H4 (cell line): ENCODE results near the gene PTPRN2. TPM values are rescaled to one million over a fixed set of nuclear protein-coding genes. Genes with fewer than 3 reads are reported as not detected.
"Not testable (repeated sequence)": the region's sequence is repeated elsewhere in the genome, so short reads cannot be mapped to it uniquely, and the experiment has no call there.

ENCODE experiments used
- DNase-seq: peaks from one replicate; pipeline ENCODE4 v3.0.0-alpha.2; 2015; ENCODE audit warnings: low spot score
- total RNA-seq: library from RNA; depleted of rRNA; stranded (reverse); fragments of >200 nt; shearing (Covaris generic); gene quantifications from 2 replicates; pipeline ENCODE4 v1.2.3, GENCODE V29; 2014

PTPRN2 gene
- total RNA-seq, 1 experiment from 2014 or later, result 0.97 TPM

GRCh38 chr7:157850481-157851444, 736.9 kb downstream of the PTPRN2 start:
- DNase-seq, result no peak

DNA sequence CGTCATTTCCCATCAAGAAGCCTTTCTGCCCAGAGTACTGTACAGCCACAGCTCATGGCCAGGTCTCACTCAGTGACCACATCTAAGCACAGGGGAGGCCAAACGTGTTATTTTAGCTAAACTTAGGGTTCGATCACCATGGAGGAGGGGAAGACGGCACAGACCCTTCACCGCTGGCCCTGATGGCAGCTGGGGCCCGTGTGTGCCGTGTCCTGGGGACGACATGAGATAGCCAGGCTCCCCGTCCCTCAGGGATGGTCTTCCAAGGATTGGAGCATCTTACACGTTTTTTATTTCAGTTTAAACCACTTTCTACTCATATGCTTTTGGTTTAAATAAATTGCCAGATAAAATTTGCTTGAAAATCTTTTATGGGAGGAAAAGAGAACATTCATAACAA, 737.9 kb downstream of the PTPRN2 start:
- DNase-seq, result no peak

DNA sequence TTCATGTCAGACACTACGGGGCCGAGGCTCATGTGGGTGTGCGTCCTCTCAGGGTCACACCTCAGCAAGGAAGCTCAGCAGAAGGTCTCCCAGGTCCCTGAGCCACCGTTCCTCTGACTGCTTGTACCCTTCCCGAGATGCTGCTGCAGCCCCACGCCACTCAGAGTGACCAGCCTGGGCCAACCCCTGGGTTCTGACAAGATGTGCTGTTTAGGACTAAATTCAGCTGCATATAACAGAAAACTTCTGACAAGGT, 738.4 kb downstream of the PTPRN2 start:
- DNase-seq, result no peak

GRCh38 chr7:157848508-157849340, 738.9 kb downstream of the PTPRN2 start:
- DNase-seq, result no peak

DNA sequence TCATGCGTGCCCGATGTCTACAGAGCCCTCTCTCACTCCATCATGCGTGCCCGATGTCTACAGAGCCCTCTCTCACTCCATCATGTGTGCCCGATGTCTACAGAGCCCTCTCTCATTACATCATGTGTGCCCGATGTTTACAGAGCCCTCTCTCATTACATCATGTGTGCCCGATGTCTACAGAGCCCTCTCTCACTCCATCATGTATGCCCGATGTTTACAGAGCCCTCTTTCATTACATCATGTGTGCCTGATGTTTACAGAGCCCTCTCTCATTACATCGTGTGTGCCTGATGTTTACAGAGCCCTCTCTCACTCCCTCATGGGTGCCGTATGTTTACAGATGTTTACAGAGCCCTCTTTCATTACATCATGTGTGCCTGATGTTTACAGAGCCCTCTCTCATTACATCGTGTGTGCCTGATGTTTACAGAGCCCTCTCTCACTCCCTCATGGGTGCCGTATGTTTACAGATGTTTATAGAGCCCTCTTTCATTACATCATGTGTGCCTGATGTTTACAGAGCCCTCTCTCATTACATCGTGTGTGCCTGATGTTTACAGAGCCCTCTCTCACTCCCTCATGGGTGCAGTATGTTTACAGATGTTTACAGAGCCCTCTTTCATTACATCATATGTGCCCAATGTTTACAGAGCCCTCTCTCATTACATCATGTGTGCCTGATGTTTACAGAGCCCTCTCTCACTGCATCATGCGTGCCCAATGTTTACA, 739.7 kb downstream of the PTPRN2 start:
- DNase-seq, result not testable (repeated sequence)

DNA sequence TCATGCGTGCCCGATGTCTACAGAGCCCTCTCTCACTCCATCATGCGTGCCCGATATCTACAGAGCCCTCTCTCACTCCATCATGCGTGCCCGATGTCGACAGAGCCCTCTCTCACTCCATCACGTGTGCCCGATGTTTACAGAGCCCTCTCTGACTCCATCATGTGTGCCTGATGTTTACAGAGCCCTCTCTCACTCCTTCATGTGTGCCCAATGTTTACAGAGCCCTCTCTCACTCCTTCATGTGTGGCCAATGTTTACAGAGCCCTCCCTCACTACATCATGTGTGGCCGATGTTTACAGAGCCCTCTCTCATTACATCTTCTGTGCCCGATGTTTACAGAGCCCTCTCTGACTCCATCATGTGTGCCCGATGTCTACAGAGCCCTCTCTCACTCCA, 740.9 kb downstream of the PTPRN2 start:
- DNase-seq, result not testable (repeated sequence)

GRCh38 chr7:157846271-157846670, 741.4 kb downstream of the PTPRN2 start:
- no peak for DNase-seq

GRCh38 chr7:157845203-157845835, 742.3 kb downstream of the PTPRN2 start:
- DNase-seq, result no peak

GRCh38 chr7:157844611-157845010, 743.0 kb downstream of the PTPRN2 start:
- DNase-seq, result no peak

DNA sequence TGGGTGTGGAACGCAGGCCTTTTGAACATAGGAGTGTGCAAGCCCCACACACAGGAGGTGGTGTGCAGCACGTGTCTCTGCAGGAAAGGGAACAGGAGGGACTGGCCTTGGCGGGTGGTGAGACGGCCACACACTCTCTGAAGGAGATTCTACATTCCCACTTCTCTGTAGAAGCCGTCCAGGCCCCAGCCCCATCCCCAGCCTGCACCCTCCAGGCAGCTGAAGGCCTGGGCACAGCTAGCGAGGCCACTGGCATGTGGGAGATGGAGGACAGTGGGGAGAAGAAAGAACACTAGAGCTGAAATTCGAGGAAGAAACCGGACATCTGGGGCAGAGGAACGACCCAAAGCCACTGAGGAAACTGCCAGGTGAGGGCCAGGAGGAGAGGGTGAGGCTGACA, 743.5 kb downstream of the PTPRN2 start:
- DNase-seq, result no peak

DNA sequence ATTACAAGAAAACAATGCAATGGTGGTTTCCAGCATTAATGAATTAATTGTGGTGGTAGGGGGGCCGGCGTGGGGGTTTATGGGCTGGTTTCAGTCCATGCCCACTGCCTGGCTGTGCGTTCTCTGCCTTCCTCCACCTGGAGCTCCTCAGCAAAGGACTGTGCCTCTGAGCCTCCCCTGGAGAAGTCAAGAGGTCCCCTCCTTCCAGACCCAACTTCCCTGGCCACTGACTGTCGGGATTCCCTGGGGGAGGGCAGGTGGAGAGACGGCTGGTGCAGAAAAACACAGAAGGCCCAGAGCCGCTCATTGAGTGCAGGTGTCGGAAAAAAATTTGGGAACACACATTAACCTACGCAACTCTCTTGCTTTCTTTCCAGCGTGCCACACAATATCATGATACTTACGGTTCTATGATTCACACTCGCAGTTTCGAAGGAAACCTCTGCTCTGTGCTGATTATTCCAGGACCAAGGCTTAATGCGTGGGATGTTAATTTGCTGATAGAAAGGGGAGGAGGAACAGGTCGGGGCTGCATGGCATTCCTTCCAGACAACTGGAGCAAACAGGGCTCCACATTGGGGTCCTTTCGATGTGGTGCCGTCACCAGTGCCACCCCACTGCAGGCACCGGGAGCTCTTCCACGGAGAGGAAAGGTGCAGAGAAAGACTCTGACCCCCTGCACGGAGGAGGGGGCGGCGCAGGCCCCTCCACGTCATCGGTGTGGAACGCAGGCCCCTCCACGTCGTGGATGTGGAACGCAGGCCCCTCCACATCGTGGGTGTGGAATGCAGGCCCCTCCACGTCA, 744.1 kb downstream of the PTPRN2 start:
- DNase-seq, result no peak

DNA sequence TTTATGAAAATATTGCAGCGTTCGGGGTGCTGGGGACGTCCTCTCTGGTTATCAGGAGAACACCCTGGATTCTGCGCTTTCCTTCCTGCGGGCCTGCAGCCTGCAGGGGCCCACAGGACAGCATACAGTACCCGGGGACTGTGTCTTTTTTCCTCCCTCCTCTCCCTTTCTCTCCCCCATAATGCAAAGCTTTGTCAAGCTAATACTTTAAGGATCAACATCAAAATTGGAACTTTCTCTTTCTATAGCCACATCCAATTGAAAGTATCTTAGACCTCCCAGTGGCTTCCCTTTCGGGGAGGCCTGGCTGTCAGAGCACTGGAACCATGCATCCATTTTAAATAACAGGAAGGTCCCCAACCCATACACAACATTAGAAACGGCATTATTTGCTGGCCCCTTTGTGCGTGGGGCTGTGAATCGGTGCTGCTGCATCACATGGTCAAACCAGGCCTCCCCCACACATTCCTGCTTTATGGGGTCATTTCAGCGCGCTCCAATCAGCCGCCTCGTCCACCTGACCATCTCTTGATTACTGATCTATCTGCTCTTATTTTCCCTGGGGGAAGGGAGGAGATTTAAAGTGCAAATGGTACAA, 745.8 kb downstream of the PTPRN2 start:
- no peak for DNase-seq

DNA sequence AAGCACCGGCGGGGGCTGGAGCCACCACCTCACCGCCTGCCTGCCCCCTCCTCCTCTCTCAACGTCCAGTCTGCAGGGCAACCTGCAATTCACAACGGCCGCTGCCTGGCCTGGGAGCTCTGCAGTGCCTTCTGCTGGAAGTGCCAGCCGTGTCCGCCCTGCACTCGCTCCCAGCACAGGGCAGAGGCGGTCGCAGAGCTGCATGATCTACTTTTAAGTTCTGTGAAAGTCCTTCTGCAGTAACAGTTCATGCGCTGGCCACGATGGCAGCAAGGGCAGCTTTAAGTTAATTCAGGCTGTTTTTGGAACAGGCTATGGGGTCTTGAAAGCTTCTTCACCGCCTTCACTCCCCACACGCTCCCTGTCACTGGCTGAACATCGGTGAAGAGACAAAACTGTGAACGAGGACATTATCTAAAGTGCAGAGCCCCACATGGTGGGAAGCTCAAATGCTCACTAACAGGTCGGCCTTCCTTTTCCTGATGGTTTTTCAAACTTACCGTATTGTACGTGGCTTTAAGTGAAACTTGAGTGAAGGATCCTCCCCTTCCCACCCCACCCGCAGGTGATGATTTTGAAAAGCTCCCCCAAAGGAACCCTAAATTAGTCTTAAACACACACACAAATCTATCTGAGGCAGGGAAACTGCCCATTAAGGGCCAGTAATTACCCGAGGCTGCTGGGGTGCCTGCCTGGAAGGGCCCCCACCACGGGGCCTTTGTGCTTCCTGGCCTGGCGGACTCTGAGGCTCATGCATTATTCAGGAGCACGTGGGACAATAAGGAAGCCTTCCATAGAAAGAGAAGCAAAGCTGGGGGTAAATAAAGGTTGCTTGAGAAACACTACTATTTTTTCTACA, 746.5 kb downstream of the PTPRN2 start:
- DNase-seq, result no peak

DNA sequence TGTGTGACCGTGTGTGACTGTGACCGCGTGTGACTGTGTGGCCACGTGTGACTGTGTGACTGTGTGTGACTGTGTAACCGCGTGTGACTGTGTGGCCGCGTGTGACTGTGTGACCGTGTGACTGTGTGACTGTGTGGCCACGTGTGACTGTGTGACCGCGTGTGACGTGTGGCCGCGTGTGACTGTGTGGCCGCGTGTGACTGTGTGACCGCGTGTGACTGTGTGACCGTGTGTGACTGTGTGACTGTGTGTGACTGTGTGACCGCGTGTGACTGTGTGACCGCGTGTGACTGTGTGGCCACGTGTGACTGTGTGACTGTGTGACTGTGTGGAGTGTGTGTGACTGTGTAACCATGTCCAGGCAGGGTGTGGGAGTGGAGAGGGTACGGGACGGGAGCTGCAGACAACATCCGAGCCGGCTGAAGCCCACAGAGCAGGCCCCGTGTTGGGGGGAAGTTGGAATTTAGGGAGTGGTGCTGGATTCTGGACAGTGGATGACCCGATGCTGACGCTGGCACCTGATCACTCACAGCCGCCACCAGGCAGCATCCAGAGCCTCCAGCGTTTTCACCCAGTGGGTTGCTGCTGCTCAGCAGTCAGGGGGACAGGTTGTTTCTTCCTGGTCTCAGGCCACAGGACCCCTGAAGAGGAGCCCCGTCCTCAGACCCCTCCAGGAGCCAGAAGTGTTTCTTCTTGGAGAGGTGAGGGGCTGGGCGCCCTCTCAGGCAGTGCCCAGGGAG, 747.3 kb downstream of the PTPRN2 start:
- DNase-seq, result no peak

GRCh38 chr7:157839672-157840167, 747.9 kb downstream of the PTPRN2 start:
- no peak for DNase-seq

GRCh38 chr7:157839226-157839625, 748.4 kb downstream of the PTPRN2 start:
- DNase-seq, result no peak

- DNase-seq, result no peak
Measured at GRCh38 chr7:157837561-157837960, 750.1 kb downstream of the PTPRN2 start.

GRCh38 chr7:157837047-157837446, 750.6 kb downstream of the PTPRN2 start:
- DNase-seq, result no peak
